Heart left ventricle (tissue), 16 donors: ENCODE measurements around the gene NAA38. TPM values are rescaled to one million over a fixed set of nuclear protein-coding genes. Genes with fewer than 3 reads are reported as not detected.

ENCODE experiments used
- ATAC-seq, 4 donors: fragments of 200-7000 bp; cut with Tn5 transposase; one replicate each; pipeline ENCODE4 v1.9.1; 2020 to 2022; ENCODE audit warnings: moderate library complexity in 4 of 4, mild to moderate bottlenecking in 3 of 4, moderate number of reproducible peaks in 1 of 4
- DNase-seq, 5 donors: peaks; one replicate each; pipeline ENCODE4 v3.0.0-alpha.2; 2020
- H3K27ac ChIP-seq, 12 donors: fragments of 200-600 bp; sonication (generic) in 4 of 12; one replicate each; pipeline versions ENCODE4 v1.5.0 to v1.8.0; 2016 to 2022; ENCODE audit warnings: mild to moderate bottlenecking in 2 of 12
- H3K27me3 ChIP-seq, 9 donors: fragments of 200-600 bp; sonication (generic) in 2 of 9; one replicate each; pipeline versions ENCODE4 v1.5.1 to v1.8.0; 2016 to 2022; ENCODE audit warnings: mild to moderate bottlenecking in 3 of 9
- H3K36me3 ChIP-seq, 9 donors: fragments of 200-600 bp; sonication (generic) in 2 of 9; one replicate each; pipeline versions ENCODE4 v1.5.0 to v1.8.0; 2018 to 2022; ENCODE audit warnings: mild to moderate bottlenecking in 2 of 9
- H3K4me1 ChIP-seq, 12 donors: fragments of 200-600 bp; sonication (generic) in 4 of 12; one replicate each; pipeline versions ENCODE4 v1.5.0 to v1.8.0; 2016 to 2022; ENCODE audit warnings: mild to moderate bottlenecking in 3 of 12
- H3K4me3 ChIP-seq, 12 donors: fragments of 200-600 bp; sonication (generic) in 4 of 12; one replicate each; pipeline versions ENCODE4 v1.5.0 to v1.8.0; 2017 to 2022; ENCODE audit warnings: mild to moderate bottlenecking in 9 of 12, moderate library complexity in 4 of 12
- H3K9me3 ChIP-seq, 12 donors: fragments of 200-600 bp; sonication (generic) in 4 of 12; one replicate each; pipeline versions ENCODE4 v1.5.0 to v1.8.0; 2016 to 2022; ENCODE audit warnings: mild to moderate bottlenecking in 1 of 12
- CTCF ChIP-seq, 12 donors: fragments of 200-600 bp; sonication (generic) in 4 of 12; IDR thresholded peaks; one replicate each; pipeline versions ENCODE4 v1.5.0 to v1.8.0; 2018 to 2022; ENCODE audit warnings: antibody characterized with exemption in 12 of 12, mild to moderate bottlenecking in 5 of 12
- POLR2A ChIP-seq, 2 donors: fragments of 450-650 bp; IDR thresholded peaks; one replicate each; pipeline ENCODE4 v1.6.1; 2017; ENCODE audit warnings: antibody characterized with exemption in 2 of 2, mild to moderate bottlenecking in 2 of 2, moderate library complexity in 2 of 2
- WGBS, 4 donors: extraction: QIAGEN DNeasy Blood & Tissue Kit in 2 of 4; methylation state at CpG; one replicate each; pipeline versions ENCODE4 v1.1.5 to v1.1.7; 2013 to 2018; 5-methylcytosine and 5-hydroxymethylcytosine counted together
- intact Hi-C, 10 donors: fragments of 100-400 bp; cut with DNase I; formaldehyde crosslinking; loops; one replicate each; pipeline versions ENCODE4 v1.11.1 to v1.14.2; 2022
- polyA plus RNA-seq, 2 donors: library from polyadenylated mRNA; stranded (reverse); fragments of 200-250 nt; gene quantifications; one replicate each; pipeline ENCODE4 v1.2.3, GENCODE V29; 2013
- total RNA-seq, 9 donors: library from RNA; depleted of rRNA in 2 of 9; stranded (reverse); fragments of >200 nt in 2 of 9; fragmentation: NEBNext Ultra II Directional in 3 of 9; extraction: Animal tissue kit (Norgen Biotek cat#: 25700) in 3 of 9; gene quantifications; one replicate each; pipeline versions ENCODE4 v1.1.0 to v1.2.4, GENCODE V29; 2016 to 2023
- donor health status: ischemic (EF 13 %, LVEDD 7.1; RV severe dilation, severe dysfunction).
- donor health status: healthy with polysubstance abuse.
- donor health status: DM: no; HTN: yes; CAD: no.
- donor health status: DM: no; HTN: no; CAD: no.
- donor health status: ischemic (EF 25% LVEDD 6.9; RV normal size, moderate dysfunction).
- donor health status: ischemic (EF 25% LVEDD 5.7; RV mildly dilated, moderate dysfunction).
- donor health status: healthy.
- donor health status: DM: yes; HTN: yes; CAD: no.
- donor health status: ischemic (EF 35%, LVEDD 5.7; RV mildly dilated, moderate dysfunction).
- donor health status: nonischemic (EF 11% LVEDD 7.7; RV severe dilation, severe dysfunction).
- donor health status: DM: yes; HTN: yes; CAD: no.
- donor health status: PGD.
- donor health status: ischemic (EF 29% LVEDD 5.4; RV normal size, mild dysfunction).
- donor health status: nonischemic (EF 23%, LVEDD 6.1; RV moderate dilation, normal function).

The NAA38 gene
- total and polyA plus RNA-seq, 11 donors, result 60.9 to 179 (median 74.2) TPM

- H3K4me1 ChIP-seq, result peaks cover 0 to 43% (median 26%) of the 10 kb centered on the region in 12 donors
- H3K36me3 ChIP-seq, result peaks cover 3 to 67% (median 59%) of the 10 kb centered on the region in 9 donors
- no peaks in the 10 kb centered on the region for H3K9me3 ChIP-seq
- peak overlapping the region in 2 of 12 donors; percentile 16 to 19 for H3K4me3 ChIP-seq
- peak in 1 of 5 donors; percentile 31 for DNase-seq
- TF ChIP-seq POLR2A (IDR thresholded peaks at IDR 0.05), result no peak
- no peak for TF ChIP-seq CTCF (IDR thresholded peaks at IDR 0.05)
- no peak for ATAC-seq
- H3K27me3 ChIP-seq, result no peaks in the 10 kb centered on the region
- peak overlapping the region in 8 of 12 donors; percentile 17 to 91 (median 37) for H3K27ac ChIP-seq
- 51 to 64% (median 57%) methylated on average over 10 to 20 of the region's 20 CpGs for WGBS, 4 donors
- intact Hi-C loops, result loop anchor here (1.0 to 10.0 kb wide), 6 partner anchors 18 to 303 kb away; partner anchors contain the start of genes KDM6B (in 1 of the 10) and PER1 (in 1 of the 10)
These were observed 5.1 kb downstream of the NAA38 start for GRCh38 chr17:7852262-7852670.

- DNase-seq, result peak; percentile 92 to 95 (median 93)
- peak; percentile 97 to 99 (median 99) for TF ChIP-seq CTCF (IDR thresholded peaks at IDR 0.05)
- peak in 1 of 2 donors; percentile 21 for TF ChIP-seq POLR2A (IDR thresholded peaks at IDR 0.05)
- Histone ChIP-seq H3K9me3 (no peaks in the 10 kb centered on the region), H3K36me3 (peaks cover 3 to 73% (median 65%) of the 10 kb centered on the region in 9 donors), H3K27ac (peak overlapping the region in 8 of 12 donors; percentile 18 to 91 (median 37)), H3K27me3 (no peaks in the 10 kb centered on the region), H3K4me3 (peak overlapping the region in 4 of 12 donors; percentile 16 to 42 (median 22)), H3K4me1 (peaks cover 0 to 40% (median 24%) of the 10 kb centered on the region in 12 donors)
- WGBS, 4 donors, result 20 to 31% (median 22%) methylated on average over 24 to 60 of the region's 60 CpGs
- intact Hi-C loops, result loop anchor here (1.0 to 10.0 kb wide), 9 partner anchors 17 to 303 kb away; partner anchors contain the start of genes KDM6B (in 4 of the 10) and PER1 (in 1 of the 10)
- ATAC-seq, result peak; percentile 57 to 78 (median 72)
These were observed 5.7 kb downstream of the NAA38 start for GRCh38 chr17:7851438-7852261.

- TF ChIP-seq CTCF (IDR thresholded peaks at IDR 0.05) (no peak), POLR2A (IDR thresholded peaks at IDR 0.05) (no peak)
- 85 to 91% (median 88%) methylated on average over 16 to 17 of the region's 17 CpGs for WGBS, 4 donors
- Histone ChIP-seq H3K9me3 (no peaks in the 10 kb centered on the region), H3K36me3 (peaks cover 3 to 80% (median 72%) of the 10 kb centered on the region in 9 donors), H3K4me1 (peaks cover under 1 to 36% (median 19%) of the 10 kb centered on the region in 12 donors), H3K27me3 (no peaks in the 10 kb centered on the region), H3K4me3 (no peak overlapping the region), H3K27ac (peak overlapping the region in 2 of 12 donors; percentile 30 to 42)
- intact Hi-C loops, result loop anchor here (1.0 to 10.0 kb wide), 7 partner anchors 16 to 304 kb away; partner anchors contain the start of genes KDM6B (in 3 of the 10) and PER1 (in 1 of the 10)
- no peak for ATAC-seq
- DNase-seq, result no peak
These were observed 6.5 kb downstream of the NAA38 start for GRCh38 chr17:7850701-7851437.
